HG03439 (cell line): ENCODE measurements around the gene ORAI2.
"Not testable (repeated sequence)": the region's sequence is repeated elsewhere in the genome, so short reads cannot be mapped to it uniquely, and the experiment has no call there.

Source experiments
- ATAC-seq: cut with Tn5 transposase; IDR thresholded peaks from one replicate; pipeline ENCODE4 v1.9.1; 2021; ENCODE audit warnings: mild to moderate bottlenecking, moderate library complexity; ENCODE audit not compliant: unreplicated experiment

Gene ORAI2

DNA sequence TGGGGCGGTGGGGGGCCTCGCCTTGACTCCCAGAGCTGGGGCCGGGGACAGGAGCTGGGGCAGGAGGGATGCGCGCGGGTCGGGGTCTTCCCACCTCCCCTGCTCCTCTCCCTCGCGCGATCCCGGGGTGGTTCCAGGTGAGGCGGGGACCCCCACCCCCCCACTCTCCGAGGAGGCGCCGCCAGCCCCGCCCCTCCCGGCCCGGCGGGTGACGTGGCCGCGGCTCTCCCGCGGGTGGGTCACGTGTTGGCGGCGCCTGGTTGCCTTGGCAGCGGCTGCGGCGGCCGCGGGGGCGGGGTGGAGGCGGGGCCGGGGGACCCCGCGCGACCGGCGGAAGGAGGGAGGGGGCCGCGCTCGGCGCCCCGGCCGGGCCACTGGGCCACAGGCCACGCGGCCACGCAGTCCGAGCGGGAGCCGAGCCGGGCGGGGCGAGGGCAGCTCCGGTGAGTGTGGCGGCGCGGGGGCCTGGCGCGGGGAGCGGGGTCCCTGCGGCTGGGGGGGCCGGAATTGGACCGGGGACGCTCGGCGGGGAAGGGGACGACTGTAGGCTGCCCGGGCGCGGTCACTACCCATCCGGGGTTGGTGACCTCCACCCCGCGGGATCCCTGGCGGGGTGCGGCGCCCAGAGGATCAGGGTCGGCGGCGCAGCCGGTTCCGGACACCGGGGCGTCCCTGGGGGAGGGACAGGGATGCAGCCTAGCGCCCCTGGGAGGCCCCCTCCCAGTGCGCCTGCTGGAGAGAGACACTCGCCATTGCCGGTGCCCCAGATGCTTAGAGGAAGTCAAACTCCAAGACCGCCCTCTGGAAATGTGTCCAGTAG is at the start of gene ORAI2:
Gene ORAI2, plus strand, starts transcription at position 357 of the 820 bp plus-strand sequence. CDS start 5,382 bp downstream, outside the sequence.
- peak; percentile 44 for ATAC-seq

DNA sequence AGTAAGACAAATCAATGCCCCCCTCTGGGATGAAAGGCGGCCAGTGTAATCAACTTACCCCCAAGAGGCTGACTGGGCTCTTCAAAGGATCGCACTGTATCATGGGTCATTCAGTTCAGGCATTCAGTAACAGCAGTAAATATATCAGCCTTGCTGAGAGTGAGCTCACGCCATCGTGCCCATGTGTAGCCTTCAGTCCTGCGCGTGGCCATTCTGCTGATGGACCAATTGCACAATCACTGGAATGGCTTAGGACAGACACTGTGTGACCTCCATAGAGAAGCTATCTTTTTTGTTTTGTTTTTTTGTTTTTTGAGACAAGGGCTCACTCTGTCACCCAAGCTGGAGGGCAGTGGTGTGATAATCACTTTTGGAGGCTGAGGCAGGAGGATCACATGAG is 46.3 kb upstream of the ORAI2 start:
- no peak for ATAC-seq

DNA sequence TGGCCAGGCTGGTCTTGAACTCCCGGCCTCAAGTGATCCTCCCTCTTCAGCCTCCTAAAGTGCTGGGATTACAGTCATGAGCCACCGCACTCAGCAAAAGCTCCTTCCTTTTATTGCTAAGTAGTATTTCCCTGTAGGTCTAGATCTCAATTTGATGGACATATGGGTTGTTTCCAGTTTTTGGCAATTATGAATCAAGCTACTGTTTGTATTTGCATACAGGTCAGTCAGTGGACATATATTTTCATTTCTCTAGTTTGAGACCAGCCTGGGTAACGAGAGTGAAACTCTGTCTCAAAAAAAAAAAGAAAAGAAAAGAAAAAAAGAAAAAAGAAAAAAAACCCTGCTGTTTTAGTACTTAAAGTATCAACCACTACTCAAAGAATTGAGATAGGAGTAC is 43.6 kb upstream of the ORAI2 start:
- ATAC-seq: peak; percentile 45

DNA sequence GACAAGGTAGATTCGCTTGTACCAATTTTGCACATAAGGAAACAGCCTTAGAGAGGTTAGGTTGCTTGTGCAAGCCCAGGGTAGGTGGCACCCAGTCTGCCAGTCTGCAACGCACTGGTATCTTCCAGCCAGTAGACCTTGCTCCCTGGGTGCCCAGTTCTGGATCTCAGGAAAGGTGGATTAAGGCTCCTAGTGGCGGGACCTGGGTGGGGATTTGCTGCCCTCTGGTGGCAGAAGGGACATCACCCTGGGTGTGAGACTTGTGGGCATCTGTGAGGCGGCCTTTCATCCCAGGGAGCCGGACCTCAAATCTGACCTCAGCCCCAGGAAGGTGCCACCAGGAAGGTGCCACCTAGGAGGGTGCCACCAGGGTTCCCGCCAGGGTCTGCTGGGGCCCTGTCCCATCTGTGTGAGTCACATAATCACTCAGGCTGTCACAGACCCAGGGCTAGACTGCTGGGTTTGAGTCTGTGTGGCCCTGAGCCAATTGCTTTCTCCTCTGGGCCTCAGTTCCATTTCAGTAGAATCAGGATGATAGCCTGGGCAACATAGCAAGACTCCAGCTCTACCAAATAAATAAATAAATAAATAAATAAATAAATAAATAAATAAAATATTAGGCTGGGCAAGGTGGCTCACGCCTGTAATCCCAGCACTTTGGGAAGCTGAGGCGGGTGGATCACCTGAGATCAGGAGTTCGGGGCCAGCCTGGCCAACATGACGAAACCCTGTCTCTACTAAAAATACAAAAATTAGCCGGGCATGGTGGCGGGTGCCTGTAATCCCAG is 42.5 kb upstream of the ORAI2 start:
- no peak for ATAC-seq

DNA sequence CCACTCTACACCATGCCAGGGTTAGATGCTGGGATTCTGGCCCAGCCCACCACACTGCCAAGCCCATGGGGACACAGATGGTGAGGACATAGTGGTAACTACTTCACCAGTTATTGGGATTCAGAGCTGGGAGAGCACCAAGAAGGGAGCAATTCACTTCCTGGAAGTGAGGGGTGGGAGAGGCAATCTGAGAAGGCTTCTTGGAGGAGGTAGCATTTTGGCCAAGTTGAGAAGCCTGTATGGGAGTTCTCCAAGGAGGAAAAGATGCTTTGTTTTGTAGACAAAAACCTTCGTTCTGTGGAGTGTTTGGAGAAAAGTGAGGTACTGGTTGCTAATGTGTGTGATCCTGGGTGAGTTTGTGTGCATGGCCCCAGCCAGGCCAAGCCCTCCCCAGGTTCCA is 41.0 kb upstream of the ORAI2 start:
- no peak for ATAC-seq

DNA sequence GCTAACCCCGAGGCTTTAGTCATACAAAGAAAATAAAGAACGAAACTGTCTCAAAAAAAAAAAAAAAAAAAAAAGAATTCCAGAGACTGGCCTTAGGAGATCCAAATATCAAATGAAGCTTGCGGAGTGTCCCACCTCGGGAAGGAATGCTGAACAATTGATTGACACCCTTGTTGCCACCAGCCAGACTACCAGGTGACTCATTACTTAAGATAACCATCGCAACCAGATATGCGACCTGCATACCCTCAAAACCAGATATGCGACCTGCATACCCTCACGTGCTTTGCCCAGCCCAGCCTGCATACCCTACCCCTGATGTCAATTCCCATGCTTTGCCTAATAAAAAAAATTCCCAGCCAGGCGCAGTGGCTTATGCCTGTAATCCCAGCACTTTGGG is 39.9 kb upstream of the ORAI2 start:
- no peak for ATAC-seq

DNA sequence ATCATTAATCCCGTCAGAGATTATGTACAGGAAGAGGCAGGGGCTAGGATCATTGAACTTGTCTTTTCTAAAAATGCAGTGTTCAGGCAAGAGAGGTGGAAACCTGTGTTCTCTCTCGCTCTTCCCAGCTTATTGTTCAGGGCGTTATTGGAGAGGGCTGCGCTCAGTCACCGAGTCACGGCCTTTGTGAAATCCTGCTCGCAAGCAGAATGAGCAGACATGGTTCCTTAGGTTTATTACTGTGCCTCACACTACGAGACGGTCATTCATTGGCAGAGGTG is 37.8 kb upstream of the ORAI2 start:
- no peak for ATAC-seq

DNA sequence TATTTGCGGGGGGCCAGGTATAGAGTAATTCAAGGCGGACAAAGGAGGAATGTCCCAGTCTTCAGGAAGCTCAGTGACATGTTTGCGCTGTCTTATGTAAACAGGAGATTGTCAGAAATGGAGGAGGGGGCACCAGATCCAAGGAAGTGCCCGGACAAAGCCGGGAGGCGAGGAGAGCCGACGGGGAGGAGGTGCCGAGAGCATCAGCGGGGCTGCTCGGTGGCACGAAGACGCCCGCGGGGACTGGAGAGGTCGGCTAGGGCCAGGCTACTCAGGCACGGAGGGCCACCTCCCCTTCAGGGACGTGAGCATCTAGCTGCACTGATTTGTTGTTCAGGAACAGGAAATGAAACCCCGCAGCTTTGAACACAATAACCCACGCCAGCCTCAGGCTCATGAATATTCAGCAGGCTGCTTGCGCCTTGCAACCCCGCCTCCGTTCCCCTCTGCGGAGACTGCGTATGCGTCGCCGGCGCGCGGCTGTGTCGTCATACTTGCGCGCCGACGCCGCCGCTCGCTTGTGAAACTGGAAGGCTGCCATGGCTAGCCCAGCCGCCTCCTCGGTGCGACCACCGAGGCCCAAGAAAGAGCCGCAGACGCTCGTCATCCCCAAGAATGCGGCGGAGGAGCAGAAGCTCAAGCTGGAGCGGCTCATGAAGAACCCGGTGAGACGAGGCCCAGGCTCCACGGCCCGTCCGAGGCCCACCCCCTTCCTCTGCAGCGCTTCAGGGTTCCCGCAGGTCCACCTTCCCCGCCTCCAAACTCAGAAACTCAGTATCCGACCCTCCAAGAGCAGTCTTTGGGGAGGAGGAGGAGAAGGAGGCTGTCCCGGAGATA is 37.3 kb upstream of the ORAI2 start, which contains the start of gene PRKRIP1:
Gene PRKRIP1, plus strand, starts transcription at position 491 of the 837 bp plus-strand sequence. Its CDS starts 49 bp downstream, at position 540.
- ATAC-seq: peak; percentile 96

DNA sequence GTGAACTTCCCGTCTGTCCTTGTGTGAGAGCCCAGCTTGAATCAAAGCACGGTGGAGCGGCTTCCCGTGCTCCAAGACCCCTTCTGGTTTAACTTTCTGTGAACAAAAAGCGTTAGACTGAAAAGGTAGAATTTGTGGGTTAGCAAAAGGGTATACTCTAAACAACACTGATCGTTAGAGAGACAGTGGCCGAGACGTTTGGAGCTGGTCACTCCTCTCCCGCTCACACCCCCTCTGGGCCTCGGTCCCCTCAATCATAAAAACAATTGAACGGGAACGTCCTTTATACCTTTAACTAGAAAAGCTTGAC is 36.7 kb upstream of the ORAI2 start:
- peak; percentile 2 for ATAC-seq

DNA sequence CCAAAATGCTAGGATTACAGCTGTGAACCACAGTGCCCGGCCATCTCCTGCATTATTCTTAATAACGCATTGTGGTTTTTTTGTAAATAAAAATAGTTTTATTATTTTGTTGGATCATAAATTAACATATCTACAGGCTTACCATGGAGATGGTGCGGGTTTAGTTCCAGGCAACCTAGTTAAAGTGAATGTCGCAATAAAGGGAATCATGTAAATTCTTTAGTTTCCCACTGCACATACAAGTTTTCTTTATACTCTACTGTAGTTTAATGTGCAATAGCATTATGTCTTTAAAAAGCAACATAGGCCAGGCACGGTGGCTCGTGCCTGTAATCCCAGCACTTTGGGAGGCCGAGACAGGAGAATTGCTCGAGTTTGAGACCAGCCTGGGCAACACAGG is 34.8 kb upstream of the ORAI2 start:
- no peak for ATAC-seq

DNA sequence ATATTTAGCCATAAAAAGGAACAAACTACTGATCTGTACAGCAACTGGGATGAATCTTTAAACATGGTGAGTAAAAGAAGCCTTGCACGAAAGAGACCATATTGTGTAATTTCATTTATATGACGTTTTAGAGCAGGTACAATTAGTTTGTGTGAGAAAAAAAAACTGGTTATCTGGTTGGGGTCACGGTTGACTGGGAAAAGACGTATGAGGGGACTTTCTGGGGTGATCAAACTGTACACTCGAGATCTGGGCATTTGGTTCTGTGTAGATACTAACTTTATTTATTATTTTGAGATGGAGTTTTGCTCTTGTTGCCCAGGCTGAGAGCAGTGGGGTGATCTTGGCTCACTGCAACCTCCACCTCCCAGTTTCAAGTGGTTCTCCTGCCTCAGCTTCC is 33.0 kb upstream of the ORAI2 start:
- ATAC-seq: no peak

DNA sequence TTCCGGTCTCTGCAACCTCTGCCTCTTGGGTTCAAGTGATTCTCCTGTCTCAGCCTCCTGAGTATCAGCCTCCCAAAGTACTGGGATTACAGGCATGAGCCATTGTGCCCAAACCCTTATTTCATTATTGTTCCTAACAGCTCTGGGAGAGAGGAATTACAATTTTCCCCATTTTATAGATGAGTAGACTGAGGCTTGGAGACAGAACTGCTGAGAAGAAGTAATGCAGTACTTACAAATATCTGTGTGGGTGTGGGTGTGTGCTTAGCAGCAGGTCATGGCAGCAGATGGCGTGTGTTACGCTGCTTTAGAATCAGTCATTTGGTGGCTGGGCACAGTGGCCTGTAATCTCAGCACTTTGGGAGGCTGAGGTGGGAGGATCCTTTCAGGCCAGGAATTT is 29.8 kb upstream of the ORAI2 start:
- no peak for ATAC-seq

DNA sequence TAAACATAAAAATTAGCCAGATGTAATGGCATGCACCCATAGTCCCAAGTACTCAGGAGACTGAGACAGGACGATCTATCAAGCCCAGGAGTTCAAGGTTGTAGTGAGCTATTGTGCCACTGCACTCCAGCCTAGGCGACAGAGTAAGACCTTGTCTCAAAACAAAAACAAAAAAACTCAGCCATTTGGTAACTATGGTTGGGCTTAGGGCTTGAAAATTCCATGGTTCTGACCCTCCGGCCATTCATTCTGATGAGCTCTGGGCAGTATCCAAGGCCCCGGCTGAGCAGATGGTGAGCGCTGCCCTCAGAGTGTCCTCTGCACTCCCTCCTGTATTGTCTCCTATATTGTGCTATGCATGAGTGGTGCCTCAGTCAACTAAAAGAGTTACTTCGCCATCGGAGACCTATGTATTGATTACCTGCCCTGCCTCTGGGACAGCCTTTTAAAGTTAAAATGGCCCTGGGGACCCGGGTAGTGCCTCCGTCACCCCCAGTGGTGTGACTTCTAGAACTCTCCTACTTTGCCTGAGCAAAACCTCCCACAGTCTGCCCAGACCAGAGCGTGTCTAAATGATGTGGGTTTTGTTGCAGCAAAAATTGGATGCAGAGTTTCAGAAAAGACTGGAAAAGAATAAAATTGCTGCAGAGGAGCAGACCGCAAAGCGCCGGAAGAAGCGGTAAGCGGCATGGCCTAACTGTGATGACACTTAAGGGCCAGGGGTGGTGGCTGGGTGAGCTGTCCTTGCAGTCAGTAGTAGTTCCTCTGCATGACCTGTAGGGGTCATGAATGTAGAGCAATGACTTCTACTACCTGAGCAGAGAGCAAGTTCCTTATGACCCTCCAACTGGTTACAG is 29.1 kb upstream of the ORAI2 start:
- peak; percentile 86 for ATAC-seq

DNA sequence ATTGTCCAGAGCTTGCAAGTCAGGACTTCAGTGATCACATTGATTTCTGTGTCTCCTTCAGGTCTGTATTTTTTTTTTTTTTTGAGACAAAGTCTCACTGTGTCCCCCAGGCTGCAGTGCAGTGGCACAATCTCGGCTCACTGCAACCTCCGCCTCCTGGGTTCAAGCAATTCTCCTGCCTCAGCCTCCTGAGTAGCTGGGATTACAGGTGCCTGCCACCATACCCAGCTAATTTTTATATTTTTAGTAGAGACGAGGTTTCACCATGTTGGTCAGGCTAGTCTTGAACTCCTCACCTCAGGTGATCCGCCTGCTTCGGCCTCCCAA is 28.6 kb upstream of the ORAI2 start:
- not testable (repeated sequence) for ATAC-seq

DNA sequence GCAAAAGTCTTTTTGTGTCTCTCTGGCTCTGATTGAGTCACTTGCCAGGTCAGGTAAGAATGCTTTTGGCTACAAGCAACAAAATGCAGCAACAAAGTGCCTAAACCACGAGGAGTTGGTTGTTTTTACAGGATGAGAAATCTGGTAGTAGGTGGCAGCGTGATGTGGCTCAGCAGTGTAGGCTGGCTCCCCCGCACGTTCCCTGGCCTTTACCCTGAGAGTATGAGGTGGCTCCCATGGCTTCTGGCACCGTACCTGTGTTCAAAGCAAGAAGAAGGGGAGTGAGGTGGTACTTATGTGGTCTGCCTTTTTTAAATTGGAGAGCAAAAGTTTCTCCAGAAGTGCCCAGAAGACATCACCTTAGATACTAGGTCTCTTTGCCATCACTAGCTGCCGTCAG is 25.5 kb upstream of the ORAI2 start:
- ATAC-seq: no peak

DNA sequence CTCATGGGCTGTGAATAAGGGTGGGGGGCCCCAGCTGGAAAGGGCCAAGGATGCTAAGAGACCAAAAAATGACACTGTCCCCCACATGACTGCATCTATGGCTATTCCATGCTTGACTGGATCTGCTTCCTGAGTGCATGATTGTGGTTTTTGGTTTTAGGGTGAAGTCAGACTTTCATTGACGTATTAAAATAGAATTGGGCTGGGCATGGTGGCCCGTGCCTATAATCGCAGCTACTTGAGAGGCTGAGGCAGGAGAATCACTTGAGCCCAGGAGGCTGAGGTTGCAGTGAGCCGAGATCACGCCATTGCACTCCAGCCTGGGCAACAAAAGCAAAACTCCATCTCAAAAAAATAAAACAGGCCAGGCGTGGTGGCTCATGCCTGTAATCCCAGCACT is 24.8 kb upstream of the ORAI2 start:
- ATAC-seq: not testable (repeated sequence)

DNA sequence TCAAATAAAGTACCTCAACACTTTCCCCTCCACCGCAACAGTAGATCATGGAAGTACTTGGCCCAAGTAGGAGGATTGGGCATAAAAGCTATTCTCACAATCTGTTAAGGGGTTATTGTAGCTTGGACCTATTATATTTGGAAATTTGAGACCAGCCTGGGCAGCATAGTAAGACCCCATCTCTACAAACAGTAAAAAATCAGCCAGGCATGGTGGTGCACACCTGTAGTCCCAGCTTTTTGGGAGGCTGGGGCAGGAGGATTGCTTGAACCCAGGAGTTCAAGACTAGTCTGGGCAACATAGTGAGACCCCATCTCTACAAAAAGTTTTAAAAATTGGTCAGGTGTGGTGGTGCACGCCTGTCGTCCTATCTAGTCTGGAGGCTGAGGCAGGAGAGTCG is 24.0 kb upstream of the ORAI2 start:
- no peak for ATAC-seq

DNA sequence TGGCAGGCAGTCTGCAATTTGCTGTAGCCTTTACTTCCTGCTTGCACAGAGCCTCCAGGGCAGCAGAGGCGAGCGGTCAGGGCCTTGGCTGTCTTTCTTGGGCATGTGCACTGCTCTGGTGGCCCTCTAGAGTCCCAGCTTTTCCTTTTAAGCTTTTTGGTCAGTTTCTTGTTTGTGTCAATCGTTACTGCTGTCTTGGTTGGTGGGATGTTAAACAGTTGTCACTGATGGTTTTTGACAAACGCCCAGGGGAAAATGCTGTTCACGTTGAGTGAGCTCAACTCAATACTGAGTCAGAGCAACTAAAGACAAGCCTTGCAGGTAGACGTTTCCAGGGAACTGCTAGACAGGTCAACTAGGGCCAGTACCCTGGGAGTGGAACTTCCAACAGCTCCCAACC is 23.3 kb upstream of the ORAI2 start:
- no peak for ATAC-seq

DNA sequence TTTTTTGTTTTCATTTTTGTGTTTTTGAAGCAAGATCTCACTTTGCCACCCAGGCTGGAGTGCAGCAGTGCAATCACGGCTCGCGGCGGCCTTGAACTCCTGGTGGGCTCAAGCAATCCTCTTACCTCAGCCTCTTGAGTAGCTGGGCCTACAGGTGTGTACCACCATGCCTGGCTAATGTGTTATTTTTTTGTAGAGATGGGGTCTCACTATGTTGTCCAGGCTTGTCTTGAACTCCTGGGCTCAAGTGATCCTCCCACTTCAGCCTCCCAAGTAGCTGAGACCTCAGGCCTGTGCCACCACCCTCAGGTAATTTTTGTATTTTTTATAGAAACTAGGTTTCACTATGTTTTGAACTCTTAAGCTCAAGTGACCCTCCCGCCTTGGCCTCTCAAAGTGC is 22.5 kb upstream of the ORAI2 start:
- no peak for ATAC-seq

DNA sequence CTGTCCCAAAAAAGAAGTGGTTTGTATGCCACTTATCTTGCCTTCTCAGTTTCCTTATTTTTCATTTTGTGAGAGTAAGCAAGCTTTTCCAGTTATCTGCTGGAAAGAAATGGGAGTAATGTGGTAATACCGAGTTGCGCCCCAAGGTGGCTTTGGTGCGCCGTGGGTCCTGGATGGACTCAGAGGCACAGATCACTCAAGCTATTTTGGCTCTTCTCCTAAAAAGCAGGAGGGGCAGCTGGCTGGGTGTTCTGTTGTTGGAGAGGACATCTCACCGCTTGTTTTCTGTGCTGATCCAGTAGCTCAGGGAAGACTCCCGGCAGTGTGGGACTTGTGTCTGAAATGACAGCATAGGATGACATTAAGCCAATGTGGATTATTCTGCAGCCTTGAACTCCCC is 20.8 kb upstream of the ORAI2 start:
- ATAC-seq: no peak

DNA sequence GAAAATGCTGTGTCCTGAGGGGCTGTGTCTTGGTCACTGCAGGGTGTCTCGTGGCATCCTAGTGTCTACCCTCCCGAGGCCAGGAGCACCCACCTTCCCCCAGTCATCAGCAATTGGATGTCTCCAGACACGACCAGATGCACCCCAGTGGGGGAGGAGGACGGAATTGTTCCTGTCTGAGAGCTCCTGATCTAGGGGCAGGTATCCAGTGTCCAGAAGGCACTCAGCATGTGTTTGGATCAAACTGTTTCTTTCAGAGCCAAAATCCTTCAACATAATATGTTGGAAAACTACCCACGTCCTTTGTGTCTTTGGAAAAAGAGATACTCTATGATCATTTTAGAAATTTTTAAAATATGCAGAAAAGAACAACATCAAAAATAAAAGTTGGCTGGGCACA is 20.3 kb upstream of the ORAI2 start:
- ATAC-seq: no peak
